Left ventricle myocardium inferior (tissue), 1 donor: ENCODE results near the gene MXD3. TPM values are rescaled to one million over a fixed set of nuclear protein-coding genes. Genes with fewer than 3 reads are reported as not detected.
A peak's percentile ranks its signal among the peaks of the same experiment; 100 is the strongest.

Experiments
- DNase-seq: peaks from one replicate; pipeline ENCODE4 v3.0.0-alpha.2; 2020
- H3K27ac ChIP-seq: fragments of 200-600 bp; replicated peaks from 2 replicates; pipeline ENCODE4 v1.8.0; 2021
- H3K27me3 ChIP-seq: fragments of 200-600 bp; 2 replicates; pipeline ENCODE4 v1.8.0; 2021; ENCODE audit warnings: low read depth
- H3K36me3 ChIP-seq: fragments of 200-600 bp; 2 replicates; pipeline ENCODE4 v1.8.0; 2021
- H3K4me1 ChIP-seq: fragments of 200-600 bp; 2 replicates; pipeline ENCODE4 v1.8.0; 2021
- H3K4me3 ChIP-seq: fragments of 200-600 bp; 2 replicates; pipeline ENCODE4 v1.8.0; 2021; ENCODE audit warnings: mild to moderate bottlenecking, moderate library complexity
- H3K9me3 ChIP-seq: fragments of 200-600 bp; replicated peaks from 2 replicates; pipeline ENCODE4 v1.8.0; 2021
- CTCF ChIP-seq: fragments of 200-600 bp; IDR thresholded peaks from 2 replicates; pipeline ENCODE4 v1.8.0; 2021; ENCODE audit warnings: antibody characterized with exemption, mild to moderate bottlenecking, borderline replicate concordance
- intact Hi-C: fragments of 100-400 bp; cut with micrococcal nuclease; formaldehyde crosslinking; loops from one replicate; pipeline ENCODE4 v1.11.0; 2022
- total RNA-seq: library from RNA; stranded (reverse); fragmentation: NEBNext Ultra II Directional; extraction: Animal tissue kit (Norgen Biotek cat#: 25700); gene quantifications from one replicate; pipeline ENCODE4 v1.2.1, GENCODE V29; 2021
- donor health status: DM: no; HTN: yes; CAD: no; lungs with severe emphysema.

Gene MXD3
- total RNA-seq, 1 donor from 2014 or later: 2.3 TPM

DNA sequence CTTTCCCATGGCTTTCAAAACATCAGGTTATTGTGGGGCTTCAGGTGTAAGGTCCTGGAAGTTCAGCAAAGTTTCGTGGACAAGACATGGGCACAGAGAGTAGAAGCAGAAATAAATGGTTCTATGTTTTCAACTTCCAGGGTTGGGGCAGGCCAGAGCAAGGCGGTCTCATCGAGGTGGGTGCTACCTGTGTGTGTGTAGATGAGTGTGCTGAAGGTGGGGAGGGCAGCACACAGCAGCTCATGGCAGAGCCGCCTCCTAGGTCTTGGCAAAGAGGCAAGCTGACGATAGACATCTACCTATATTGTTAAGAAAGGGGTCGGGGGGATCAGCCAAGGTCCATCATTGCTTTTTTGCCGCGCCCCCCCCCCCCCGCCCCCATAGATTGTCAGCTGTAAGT is 12.0 kb downstream of the MXD3 start:
- peaks cover 81% of the 10 kb centered on the region for H3K4me1 ChIP-seq
- intact Hi-C loops: no loop called here
- no peaks in the 10 kb centered on the region for H3K9me3 ChIP-seq
- H3K27ac ChIP-seq: peak overlapping the region; percentile 77
- no peak for TF ChIP-seq CTCF
- H3K36me3 ChIP-seq: peaks cover 26% of the 10 kb centered on the region
- H3K4me3 ChIP-seq: peak overlapping the region; percentile 9
- DNase-seq: no peak
- no peaks in the 10 kb centered on the region for H3K27me3 ChIP-seq

DNA sequence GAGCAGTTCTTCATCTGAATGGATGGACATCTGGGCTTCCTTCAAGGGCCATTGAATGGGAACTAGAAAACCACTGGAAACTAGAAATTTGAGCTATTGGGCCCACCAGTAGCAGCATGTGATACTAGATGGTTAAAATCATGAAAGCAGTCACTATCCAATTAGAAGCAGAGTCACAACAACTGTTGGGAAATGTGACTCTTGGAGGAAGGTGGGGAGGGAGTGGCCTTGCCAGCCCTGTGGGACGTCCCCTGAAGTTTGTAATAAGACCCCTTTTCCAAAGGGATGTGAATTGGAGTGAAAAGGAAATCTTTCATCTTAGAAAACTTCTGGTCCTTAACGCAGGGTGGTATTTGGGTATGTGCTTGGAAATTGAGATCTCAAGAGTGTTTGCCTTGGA is 13.8 kb downstream of the MXD3 start:
- intact Hi-C loops: no loop called here
- H3K36me3 ChIP-seq: peaks cover 44% of the 10 kb centered on the region

DNA sequence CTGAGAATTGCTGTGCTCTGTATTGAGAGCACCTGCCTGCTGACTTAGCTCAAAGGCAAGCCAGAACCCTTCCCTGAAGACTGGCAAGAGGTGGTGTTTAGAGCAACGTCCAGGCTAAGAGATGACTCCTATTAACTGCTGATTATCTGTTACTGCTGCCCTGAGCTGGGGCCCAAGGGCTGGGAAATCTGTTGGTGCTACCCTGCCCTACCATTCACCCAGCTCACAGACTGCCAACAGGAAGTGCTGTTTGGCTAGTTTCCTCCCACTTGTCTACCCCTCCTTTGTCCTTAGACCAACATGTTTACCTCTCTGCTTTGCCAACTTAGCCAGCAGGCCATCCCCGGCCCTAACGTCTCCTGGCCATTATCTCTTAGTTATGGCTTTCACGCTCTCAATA is 15.1 kb downstream of the MXD3 start:
- no peak overlapping the region for H3K4me3 ChIP-seq
- intact Hi-C loops: no loop called here
- no peaks in the 10 kb centered on the region for H3K9me3 ChIP-seq
- no peak for TF ChIP-seq CTCF
- peak overlapping the region; percentile 21 for H3K27ac ChIP-seq
- no peaks in the 10 kb centered on the region for H3K27me3 ChIP-seq
- peaks cover 54% of the 10 kb centered on the region for H3K36me3 ChIP-seq
- no peak for DNase-seq
- peaks cover 59% of the 10 kb centered on the region for H3K4me1 ChIP-seq

More for the DNA sequence above, 13.8 kb downstream of the MXD3 start:
- no peaks in the 10 kb centered on the region for H3K9me3 ChIP-seq
- H3K27ac ChIP-seq: no peak overlapping the region
- H3K4me1 ChIP-seq: peaks cover 73% of the 10 kb centered on the region
- no peaks in the 10 kb centered on the region for H3K27me3 ChIP-seq
- H3K4me3 ChIP-seq: no peak overlapping the region
- no peak for TF ChIP-seq CTCF
- DNase-seq: no peak

- H3K36me3 ChIP-seq: peaks cover 55% of the 10 kb centered on the region
- DNase-seq: no peak
- H3K27me3 ChIP-seq: no peaks in the 10 kb centered on the region
- no peak overlapping the region for H3K4me3 ChIP-seq
- no peak for TF ChIP-seq CTCF
- H3K27ac ChIP-seq: peak overlapping the region; percentile 21
- no peaks in the 10 kb centered on the region for H3K9me3 ChIP-seq
- H3K4me1 ChIP-seq: peaks cover 53% of the 10 kb centered on the region
- intact Hi-C loops: no loop called here
Measured at GRCh38 chr5:177295924-177296323, 15.8 kb downstream of the MXD3 start.

- no peaks in the 10 kb centered on the region for H3K27me3 ChIP-seq
- TF ChIP-seq CTCF: no peak
- peaks cover 40% of the 10 kb centered on the region for H3K4me1 ChIP-seq
- H3K9me3 ChIP-seq: no peaks in the 10 kb centered on the region
- H3K27ac ChIP-seq: no peak overlapping the region
- H3K36me3 ChIP-seq: peaks cover 68% of the 10 kb centered on the region
- DNase-seq: no peak
- no peak overlapping the region for H3K4me3 ChIP-seq
- intact Hi-C loops: no loop called here
Measured at GRCh38 chr5:177294632-177295031, 17.1 kb downstream of the MXD3 start.
